ENCODE measurements around the gene KLF9. TPM values are rescaled to one million over a fixed set of nuclear protein-coding genes. Genes with fewer than 3 reads are reported as not detected.

KLF9 gene
- total RNA-seq, 1 donor from 2014 or later: 6.3 TPM

- no peak for TF ChIP-seq CTCF (conservative IDR thresholded peaks at IDR 0.05; ENCODE audit: low read depth, low read length)
- peak overlapping the region; percentile 58 for H3K4me3 ChIP-seq (ENCODE audit: low read depth, low read length)
- DNase-seq (ENCODE audit: low read depth): peak; percentile 92
Observed at GRCh38 chr9:70418822-70419555, 4.5 kb upstream of the KLF9 start.

GRCh38 chr9:70415476-70415875 lies 1.0 kb upstream of the KLF9 start:
- TF ChIP-seq CTCF (conservative IDR thresholded peaks at IDR 0.05; ENCODE audit: low read depth, low read length): no peak
- DNase-seq (ENCODE audit: low read depth): no peak
- H3K4me3 ChIP-seq (ENCODE audit: low read depth, low read length): peak overlapping the region; percentile 87

GRCh38 chr9:70415041-70415440 lies 584 bp upstream of the KLF9 start:
- TF ChIP-seq CTCF (conservative IDR thresholded peaks at IDR 0.05; ENCODE audit: low read depth, low read length): no peak
- DNase-seq (ENCODE audit: low read depth): no peak
- H3K4me3 ChIP-seq (ENCODE audit: low read depth, low read length): peak overlapping the region; percentile 87

- peak overlapping the region; percentile 87 for H3K4me3 ChIP-seq (ENCODE audit: low read depth, low read length)
- TF ChIP-seq CTCF (conservative IDR thresholded peaks at IDR 0.05; ENCODE audit: low read depth, low read length): no peak
- no peak for DNase-seq (ENCODE audit: low read depth)
Observed at GRCh38 chr9:70413464-70413798, 1.0 kb downstream of the KLF9 start.

- no peak for DNase-seq (ENCODE audit: low read depth)
- no peak for TF ChIP-seq CTCF (conservative IDR thresholded peaks at IDR 0.05; ENCODE audit: low read depth, low read length)
- peak overlapping the region; percentile 87 for H3K4me3 ChIP-seq (ENCODE audit: low read depth, low read length)
Observed at GRCh38 chr9:70412832-70413463, 1.5 kb downstream of the KLF9 start.

- no peak for TF ChIP-seq CTCF (conservative IDR thresholded peaks at IDR 0.05; ENCODE audit: low read depth, low read length)
- no peak for DNase-seq (ENCODE audit: low read depth)
- peak overlapping the region; percentile 87 for H3K4me3 ChIP-seq (ENCODE audit: low read depth, low read length)
Observed at GRCh38 chr9:70411930-70412831, 2.3 kb downstream of the KLF9 start.
